Stimulated activated CD4-positive, alpha-beta T cell treated with anti-CD3 and anti-CD28 coated beads, Interleukin-15, amount 100 ng/mL, for 1 hour (primary cell): ENCODE data around the gene APOC4.
"Not testable (repeated sequence)": the region's sequence is repeated elsewhere in the genome, so short reads cannot be mapped to it uniquely, and the experiment has no call there.

Experiments used
- DNase-seq, 2 donors: peaks; one replicate each; pipeline ENCODE4 v3.0.0-alpha.2; 2020; ENCODE audit warnings: low read depth in 1 of 2, low spot score in 1 of 2

The APOC4 gene, protein sequence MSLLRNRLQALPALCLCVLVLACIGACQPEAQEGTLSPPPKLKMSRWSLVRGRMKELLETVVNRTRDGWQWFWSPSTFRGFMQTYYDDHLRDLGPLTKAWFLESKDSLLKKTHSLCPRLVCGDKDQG

GRCh38 chr19:44942067-44942571 lies at the start of gene APOC4:
Gene APOC4 (plus strand): TSS chr19:44942237. CDS start chr19:44942278, 41 bp downstream.
- no peak for DNase-seq

DNA sequence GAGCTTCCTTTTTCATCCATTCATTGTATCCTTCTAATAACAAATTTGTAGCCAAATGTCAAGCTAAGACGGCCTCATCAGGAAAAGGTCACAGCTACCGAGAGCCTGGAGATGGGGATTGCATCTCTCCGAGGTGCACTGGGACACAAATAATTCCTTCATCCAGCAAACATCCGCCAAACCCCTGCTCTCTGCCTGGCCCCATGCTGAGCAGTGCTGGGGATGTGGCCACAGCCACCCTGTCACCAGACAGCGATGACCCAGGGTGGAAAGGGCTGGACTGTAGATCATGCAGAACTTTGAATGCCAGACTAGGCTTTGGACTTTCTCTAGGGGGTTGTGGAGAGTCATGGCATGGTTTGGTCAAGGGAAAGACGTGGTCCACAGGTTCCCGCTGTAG lies 49.1 kb upstream of the APOC4 start:
- DNase-seq = no peak

DNA sequence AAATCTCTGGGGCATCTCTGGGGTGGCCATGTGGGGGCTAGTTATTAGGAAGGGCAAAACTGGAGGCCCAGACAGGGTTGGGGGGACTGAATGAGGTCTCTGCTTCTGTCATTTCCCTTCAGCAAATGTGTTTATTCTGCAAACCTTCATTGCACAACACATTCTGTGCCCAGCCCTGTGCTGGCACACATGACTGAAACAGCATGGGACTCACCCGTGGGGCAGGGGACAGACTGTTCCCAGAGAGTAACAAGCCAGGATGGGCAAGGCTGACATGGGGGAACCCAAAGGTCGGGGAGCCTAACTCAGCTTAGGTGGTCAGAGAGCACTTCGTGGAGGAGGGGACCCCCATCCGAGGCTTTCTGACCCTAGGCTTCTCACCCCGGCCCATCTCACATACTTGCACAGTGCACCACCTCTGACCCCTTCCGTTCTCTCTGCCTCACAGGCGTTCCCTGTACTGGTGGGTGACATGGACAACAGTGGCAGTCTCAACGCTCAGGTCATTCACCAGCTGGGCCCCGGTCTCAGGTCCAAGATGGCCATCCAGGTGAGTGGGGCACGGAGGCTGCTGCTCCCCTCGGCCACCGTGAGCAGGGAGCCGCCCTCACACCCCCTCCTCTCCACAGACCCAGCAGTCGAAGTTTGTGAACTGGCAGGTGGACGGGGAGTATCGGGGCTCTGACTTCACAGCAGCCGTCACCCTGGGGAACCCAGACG lies 48.5 kb upstream of the APOC4 start:
- DNase-seq = no peak

DNA sequence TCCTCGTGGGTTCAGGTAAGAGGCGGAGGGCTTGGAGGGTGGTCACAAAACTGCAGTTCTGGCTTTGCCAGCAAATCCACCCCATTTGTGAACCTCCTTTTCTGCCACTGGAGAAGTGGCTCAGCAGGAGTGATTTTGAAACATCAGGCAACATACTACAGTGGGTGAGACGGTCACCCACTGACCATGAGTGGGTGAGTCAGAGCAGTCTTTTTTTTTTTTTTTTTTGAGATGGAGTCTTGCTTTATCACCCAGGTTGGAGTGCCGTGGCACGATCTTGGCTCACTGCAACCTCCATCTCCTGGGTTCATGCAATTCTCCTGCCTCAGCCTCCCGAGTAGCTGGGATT lies 48.0 kb upstream of the APOC4 start:
- no peak for DNase-seq

GRCh38 chr19:44894946-44895345 lies 47.1 kb upstream of the APOC4 start:
- DNase-seq = no peak

DNA sequence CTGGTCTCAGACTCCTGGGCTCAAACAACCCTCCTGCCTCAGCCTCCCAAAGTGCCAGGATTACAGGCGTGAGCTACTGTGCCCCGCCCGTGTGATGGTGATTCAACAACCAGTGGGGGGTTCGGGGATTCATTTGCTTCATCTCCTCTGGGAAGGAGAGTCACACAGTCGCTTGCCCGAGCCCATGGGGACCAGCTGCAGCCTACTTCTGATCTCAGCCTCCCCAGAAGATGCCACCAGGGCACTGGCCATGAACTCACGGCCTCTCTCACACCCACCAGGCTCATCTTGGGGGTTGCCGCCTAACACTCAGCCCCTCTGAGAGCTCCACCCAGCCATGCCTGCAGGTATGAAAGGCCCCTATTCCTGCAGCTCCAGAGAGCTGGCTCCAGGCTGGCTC lies 44.2 kb upstream of the APOC4 start:
- DNase-seq = no peak

DNA sequence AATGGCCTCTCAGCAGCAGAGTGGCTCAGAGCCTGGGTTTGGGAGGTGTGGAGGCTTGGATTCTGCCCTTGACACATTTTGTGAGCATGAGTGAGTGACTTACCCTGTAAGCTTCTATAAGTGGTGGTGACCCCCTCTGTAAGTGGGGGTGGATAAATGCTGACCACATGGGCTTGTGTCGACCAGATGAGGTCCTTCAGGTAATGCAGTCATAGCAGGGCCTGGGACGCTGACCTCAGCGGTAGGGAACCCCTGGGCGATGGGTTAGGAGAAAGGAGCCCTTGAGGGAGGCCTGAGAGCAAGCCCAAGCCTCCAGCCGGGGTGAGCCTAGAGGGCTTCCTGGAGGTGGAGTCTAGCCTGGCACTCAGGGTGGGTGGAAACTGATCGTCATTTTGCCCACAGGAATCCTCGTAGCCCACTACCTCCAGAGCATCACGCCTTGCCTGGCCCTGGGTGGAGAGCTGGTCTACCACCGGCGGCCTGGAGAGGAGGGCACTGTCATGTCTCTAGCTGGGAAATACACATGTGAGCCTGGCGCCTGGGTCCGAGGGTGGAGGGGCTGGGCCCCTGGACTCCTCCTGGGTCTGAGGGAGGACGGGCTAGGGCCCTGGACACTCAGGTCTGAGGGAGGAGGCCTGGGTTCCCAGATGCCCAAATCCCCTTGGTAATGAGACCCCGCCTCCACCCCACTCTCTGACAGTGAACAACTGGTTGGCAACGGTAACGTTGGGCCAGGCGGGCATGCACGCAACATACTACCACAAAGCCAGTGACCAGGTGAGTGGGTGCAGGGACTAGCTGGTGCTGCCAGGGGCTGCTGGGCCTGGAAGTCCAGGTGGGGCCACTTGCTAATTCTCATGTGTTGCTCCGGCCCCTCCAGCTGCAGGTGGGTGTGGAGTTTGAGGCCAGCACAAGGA lies 41.5 kb upstream of the APOC4 start:
- DNase-seq = no peak

DNA sequence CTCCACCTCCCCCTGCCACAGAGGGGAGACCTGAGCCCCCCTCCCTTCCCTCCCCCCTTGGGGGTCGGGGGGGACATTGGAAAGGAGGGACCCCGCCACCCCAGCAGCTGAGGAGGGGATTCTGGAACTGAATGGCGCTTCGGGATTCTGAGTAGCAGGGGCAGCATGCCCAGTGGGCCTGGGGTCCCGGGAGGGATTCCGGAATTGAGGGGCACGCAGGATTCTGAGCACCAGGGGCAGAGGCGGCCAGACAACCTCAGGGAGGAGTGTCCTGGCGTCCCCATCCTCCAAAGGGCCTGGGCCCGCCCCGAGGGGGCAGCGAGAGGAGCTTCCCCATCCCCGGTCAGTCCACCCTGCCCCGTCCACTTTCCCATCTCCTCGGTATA lies 38.8 kb upstream of the APOC4 start:
- no peak for DNase-seq

GRCh38 chr19:44903602-44904425 lies 38.2 kb upstream of the APOC4 start:
- peak; percentile 60 to 68 for DNase-seq

GRCh38 chr19:44904426-44904994 lies 37.5 kb upstream of the APOC4 start:
- DNase-seq = no peak

GRCh38 chr19:44905437-44906160 lies 36.4 kb upstream of the APOC4 start, which contains the start of gene APOE:
Gene APOE (plus strand): TSS chr19:44905796. CDS start chr19:44906625, 829 bp downstream.
- DNase-seq = no peak

DNA sequence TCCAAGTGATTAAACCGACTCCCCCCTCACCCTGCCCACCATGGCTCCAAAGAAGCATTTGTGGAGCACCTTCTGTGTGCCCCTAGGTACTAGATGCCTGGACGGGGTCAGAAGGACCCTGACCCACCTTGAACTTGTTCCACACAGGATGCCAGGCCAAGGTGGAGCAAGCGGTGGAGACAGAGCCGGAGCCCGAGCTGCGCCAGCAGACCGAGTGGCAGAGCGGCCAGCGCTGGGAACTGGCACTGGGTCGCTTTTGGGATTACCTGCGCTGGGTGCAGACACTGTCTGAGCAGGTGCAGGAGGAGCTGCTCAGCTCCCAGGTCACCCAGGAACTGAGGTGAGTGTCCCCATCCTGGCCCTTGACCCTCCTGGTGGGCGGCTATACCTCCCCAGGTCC lies 34.4 kb upstream of the APOC4 start:
- DNase-seq = no peak

DNA sequence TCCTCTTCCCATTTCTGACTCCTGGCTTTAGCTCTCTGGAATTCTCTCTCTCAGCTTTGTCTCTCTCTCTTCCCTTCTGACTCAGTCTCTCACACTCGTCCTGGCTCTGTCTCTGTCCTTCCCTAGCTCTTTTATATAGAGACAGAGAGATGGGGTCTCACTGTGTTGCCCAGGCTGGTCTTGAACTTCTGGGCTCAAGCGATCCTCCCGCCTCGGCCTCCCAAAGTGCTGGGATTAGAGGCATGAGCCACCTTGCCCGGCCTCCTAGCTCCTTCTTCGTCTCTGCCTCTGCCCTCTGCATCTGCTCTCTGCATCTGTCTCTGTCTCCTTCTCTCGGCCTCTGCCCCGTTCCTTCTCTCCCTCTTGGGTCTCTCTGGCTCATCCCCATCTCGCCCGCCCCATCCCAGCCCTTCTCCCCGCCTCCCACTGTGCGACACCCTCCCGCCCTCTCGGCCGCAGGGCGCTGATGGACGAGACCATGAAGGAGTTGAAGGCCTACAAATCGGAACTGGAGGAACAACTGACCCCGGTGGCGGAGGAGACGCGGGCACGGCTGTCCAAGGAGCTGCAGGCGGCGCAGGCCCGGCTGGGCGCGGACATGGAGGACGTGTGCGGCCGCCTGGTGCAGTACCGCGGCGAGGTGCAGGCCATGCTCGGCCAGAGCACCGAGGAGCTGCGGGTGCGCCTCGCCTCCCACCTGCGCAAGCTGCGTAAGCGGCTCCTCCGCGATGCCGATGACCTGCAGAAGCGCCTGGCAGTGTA lies 33.8 kb upstream of the APOC4 start:
- DNase-seq = no peak

GRCh38 chr19:44908836-44909261 lies 33.2 kb upstream of the APOC4 start:
- DNase-seq = no peak

GRCh38 chr19:44909775-44910174 lies 32.3 kb upstream of the APOC4 start:
- DNase-seq = no peak

- not testable (repeated sequence) for DNase-seq
These were observed 30.1 kb upstream of the APOC4 start for GRCh38 chr19:44911896-44912295.

DNA sequence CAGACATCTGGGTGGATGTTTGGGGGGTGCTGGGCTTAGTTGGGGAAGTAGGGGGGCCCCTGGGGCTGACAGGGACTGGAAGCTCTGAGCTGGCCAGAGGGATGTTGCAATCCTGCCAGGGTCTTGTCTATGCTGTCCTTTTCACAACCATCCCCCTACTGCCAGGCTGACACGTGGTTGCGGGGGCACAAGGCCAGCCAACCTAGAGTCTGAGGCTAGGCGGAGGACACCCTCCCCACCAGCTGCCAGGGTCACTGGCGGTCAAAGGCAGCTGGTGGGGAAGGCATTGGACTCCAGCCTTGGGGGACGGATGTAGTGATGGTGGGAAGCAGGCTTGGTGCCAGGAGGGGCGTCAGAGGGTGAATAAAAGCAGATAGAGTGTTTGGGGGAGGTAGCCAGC lies 29.2 kb upstream of the APOC4 start:
- DNase-seq = no peak

DNA sequence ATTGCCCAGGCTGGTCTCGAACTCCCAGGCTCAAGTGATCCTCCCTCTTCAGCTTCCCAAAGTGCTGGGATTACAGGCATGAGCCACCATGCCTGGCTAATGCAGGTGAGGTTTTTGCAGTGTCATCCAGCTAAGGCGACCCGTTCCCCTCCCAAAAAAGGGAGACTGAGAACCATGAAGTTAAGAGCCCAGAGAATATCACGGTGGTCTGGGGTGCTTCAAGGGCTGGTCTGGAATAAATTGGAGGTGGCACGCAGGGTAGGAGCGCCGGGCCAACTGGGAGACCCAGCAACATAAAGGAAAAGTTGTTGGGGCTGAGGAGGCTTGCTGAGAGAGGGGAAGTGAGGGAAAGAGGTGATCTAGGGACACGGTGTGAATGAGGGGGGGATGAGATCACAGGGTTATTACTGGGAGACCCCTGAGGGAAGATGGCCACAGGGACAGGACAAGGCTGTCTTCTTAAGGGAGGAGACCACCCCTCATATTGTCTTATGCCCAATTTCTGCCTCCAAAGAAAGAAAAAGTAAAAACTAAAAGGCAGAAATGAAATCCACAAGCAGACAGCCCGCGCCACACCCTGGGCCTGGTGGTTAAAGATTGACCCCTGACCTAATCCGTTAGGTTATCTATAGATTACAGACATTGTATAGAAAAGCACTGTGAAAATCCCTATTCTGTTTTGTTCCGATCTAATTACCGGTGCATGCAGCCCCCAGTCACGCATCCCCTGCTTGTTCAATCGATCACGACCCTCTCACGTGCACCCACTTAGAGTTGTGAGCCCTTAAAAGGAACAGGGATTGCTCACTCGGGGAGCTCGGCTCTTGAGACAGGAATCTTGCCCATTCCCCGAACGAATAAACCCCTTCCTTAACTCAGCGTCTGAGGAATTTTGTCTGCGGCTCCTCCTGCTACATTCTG lies 28.3 kb upstream of the APOC4 start:
- DNase-seq = not testable (repeated sequence)
